ENCODE data around the gene C2orf72. TPM values are rescaled to one million over a fixed set of nuclear protein-coding genes. Genes with fewer than 3 reads are reported as not detected.

C2orf72 gene
- total RNA-seq, 1 experiment from 2014 or later: 0.66 TPM

- TF ChIP-seq, protein P1, sequence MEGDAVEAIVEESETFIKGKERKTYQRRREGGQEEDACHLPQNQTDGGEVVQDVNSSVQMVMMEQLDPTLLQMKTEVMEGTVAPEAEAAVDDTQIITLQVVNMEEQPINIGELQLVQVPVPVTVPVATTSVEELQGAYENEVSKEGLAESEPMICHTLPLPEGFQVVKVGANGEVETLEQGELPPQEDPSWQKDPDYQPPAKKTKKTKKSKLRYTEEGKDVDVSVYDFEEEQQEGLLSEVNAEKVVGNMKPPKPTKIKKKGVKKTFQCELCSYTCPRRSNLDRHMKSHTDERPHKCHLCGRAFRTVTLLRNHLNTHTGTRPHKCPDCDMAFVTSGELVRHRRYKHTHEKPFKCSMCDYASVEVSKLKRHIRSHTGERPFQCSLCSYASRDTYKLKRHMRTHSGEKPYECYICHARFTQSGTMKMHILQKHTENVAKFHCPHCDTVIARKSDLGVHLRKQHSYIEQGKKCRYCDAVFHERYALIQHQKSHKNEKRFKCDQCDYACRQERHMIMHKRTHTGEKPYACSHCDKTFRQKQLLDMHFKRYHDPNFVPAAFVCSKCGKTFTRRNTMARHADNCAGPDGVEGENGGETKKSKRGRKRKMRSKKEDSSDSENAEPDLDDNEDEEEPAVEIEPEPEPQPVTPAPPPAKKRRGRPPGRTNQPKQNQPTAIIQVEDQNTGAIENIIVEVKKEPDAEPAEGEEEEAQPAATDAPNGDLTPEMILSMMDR (IDR thresholded peaks at IDR 0.05; ENCODE audit: unreplicated experiment): no peak
- CTCF ChIA-PET: interaction anchor here (1.8 kb wide), 1 partner anchor 53 kb away, joined by 13 read pairs; no protein-coding TSS in a partner anchor
- DNase-seq: no peak
- H3K9me3 Mint-ChIP-seq (ENCODE audit: low read depth, unreplicated experiment): no peaks in the 10 kb centered on the region
- peaks cover 11% of the 10 kb centered on the region for H3K4me1 Mint-ChIP-seq (ENCODE audit: low read depth, unreplicated experiment)
- peaks cover 100% of the 10 kb centered on the region for H3K27me3 Mint-ChIP-seq (ENCODE audit: unreplicated experiment)
- no peaks in the 10 kb centered on the region for H3K36me3 Mint-ChIP-seq (ENCODE audit: insufficient read depth, unreplicated experiment)
- no peak overlapping the region for H3K4me3 Mint-ChIP-seq (ENCODE audit: low read depth, unreplicated experiment)
- intact Hi-C loops (cut with micrococcal nuclease; ENCODE audit: unreplicated experiment): no loop called here
- BruUV-seq (replicated peaks): no TSS peak
- no peak overlapping the region for H3K27ac Mint-ChIP-seq (ENCODE audit: unreplicated experiment)
Observed at GRCh38 chr2:230999477-230999876, 37.8 kb upstream of the C2orf72 start.

- Mint-ChIP-seq H3K9me3 (ENCODE audit: low read depth, unreplicated experiment) (peaks cover 6% of the 10 kb centered on the region), H3K27me3 (ENCODE audit: unreplicated experiment) (peaks cover 100% of the 10 kb centered on the region), H3K4me1 (ENCODE audit: low read depth, unreplicated experiment) (peaks cover 11% of the 10 kb centered on the region), H3K4me3 (ENCODE audit: low read depth, unreplicated experiment) (peak overlapping the region; percentile 38), H3K36me3 (ENCODE audit: insufficient read depth, unreplicated experiment) (no peaks in the 10 kb centered on the region), H3K27ac (ENCODE audit: unreplicated experiment) (no peak overlapping the region)
- TF ChIP-seq, protein P1 (IDR thresholded peaks at IDR 0.05; ENCODE audit: unreplicated experiment): no peak
- CTCF ChIA-PET: interaction anchor here (0.8 to 1.8 kb wide), 2 partner anchors 13 to 53 kb away, joined by 3 to 13 read pairs; no protein-coding TSS in a partner anchor
- BruUV-seq (replicated peaks): no TSS peak
- intact Hi-C loops (cut with micrococcal nuclease; ENCODE audit: unreplicated experiment): loop anchor here (2.0 kb wide), 1 partner anchor 50 kb away; no protein-coding TSS in a partner anchor
- peak; percentile 61 for DNase-seq
Observed at GRCh38 chr2:231000211-231000904, 37.0 kb upstream of the C2orf72 start.

- TF ChIP-seq, protein P1 (IDR thresholded peaks at IDR 0.05; ENCODE audit: unreplicated experiment): no peak
- BruUV-seq (replicated peaks): no TSS peak
- CTCF ChIA-PET: no interaction called here
- Mint-ChIP-seq H3K4me3 (ENCODE audit: low read depth, unreplicated experiment) (no peak overlapping the region), H3K4me1 (ENCODE audit: low read depth, unreplicated experiment) (peaks cover 11% of the 10 kb centered on the region), H3K9me3 (ENCODE audit: low read depth, unreplicated experiment) (peaks cover 9% of the 10 kb centered on the region), H3K36me3 (ENCODE audit: insufficient read depth, unreplicated experiment) (no peaks in the 10 kb centered on the region), H3K27me3 (ENCODE audit: unreplicated experiment) (peaks cover 100% of the 10 kb centered on the region), H3K27ac (ENCODE audit: unreplicated experiment) (no peak overlapping the region)
- no peak for DNase-seq
- intact Hi-C loops (cut with micrococcal nuclease; ENCODE audit: unreplicated experiment): loop anchor here (2.0 kb wide), 1 partner anchor 50 kb away; no protein-coding TSS in a partner anchor
Observed at GRCh38 chr2:231001036-231001435, 36.3 kb upstream of the C2orf72 start.

- Mint-ChIP-seq H3K36me3 (ENCODE audit: insufficient read depth, unreplicated experiment) (no peaks in the 10 kb centered on the region), H3K27ac (ENCODE audit: unreplicated experiment) (no peak overlapping the region), H3K9me3 (ENCODE audit: low read depth, unreplicated experiment) (peaks cover 9% of the 10 kb centered on the region), H3K4me3 (ENCODE audit: low read depth, unreplicated experiment) (no peak overlapping the region), H3K4me1 (ENCODE audit: low read depth, unreplicated experiment) (peaks cover 11% of the 10 kb centered on the region), H3K27me3 (ENCODE audit: unreplicated experiment) (peaks cover 92% of the 10 kb centered on the region)
- intact Hi-C loops (cut with micrococcal nuclease; ENCODE audit: unreplicated experiment): loop anchor here (2.0 kb wide), 1 partner anchor 49 kb away; no protein-coding TSS in a partner anchor
- no peak for DNase-seq
- BruUV-seq (replicated peaks): no TSS peak
- CTCF ChIA-PET: no interaction called here
- TF ChIP-seq, protein P1 (IDR thresholded peaks at IDR 0.05; ENCODE audit: unreplicated experiment): no peak
Observed at GRCh38 chr2:231001921-231002320, 35.4 kb upstream of the C2orf72 start.
